DND-41 (cell line): ENCODE results near the gene FRMPD4.

ENCODE experiments used
- CTCF ChIP-seq: IDR thresholded peaks from 2 replicates; pipeline ENCODE4 v1.5.1; 2012; ENCODE audit warnings: borderline replicate concordance, low read length, moderate library complexity, mild to moderate bottlenecking; ENCODE audit not compliant: poor library complexity, severe bottlenecking; ENCODE audit errors: extremely low read depth
- EZH2 ChIP-seq: IDR thresholded peaks from 3 replicates; pipeline ENCODE4 v1.6.1; 2012; ENCODE audit warnings: borderline replicate concordance, low read depth, mild to moderate bottlenecking, moderate library complexity, low read length, inconsistent platforms; ENCODE audit not compliant: severe bottlenecking

GRCh38 chrX:12405306-12405705 is 267.0 kb downstream of the FRMPD4 start:
- no peak for TF ChIP-seq CTCF
- no peak for TF ChIP-seq EZH2
